CD4-positive, CD25-positive, alpha-beta regulatory T cell (primary cell): ENCODE results near the gene DDX20. TPM values are rescaled to one million over a fixed set of nuclear protein-coding genes. Genes with fewer than 3 reads are reported as not detected.

Experiments used
- ATAC-seq, 2 donors: fragments of 150-1000 bp; cut with Tn5 transposase; one replicate each; pipeline ENCODE4 v1.10.0; 2021; ENCODE audit warnings: low read depth in 2 of 2, moderate number of reproducible peaks in 2 of 2, moderate library complexity in 1 of 2
- DNase-seq, 3 donors: peaks; one replicate each; pipeline versions ENCODE4 v3.0.0 to v3.0.0-alpha.2; 2012 to 2022; ENCODE audit warnings: mixed read lengths in 1 of 3
- H3K27ac ChIP-seq: one replicate; pipeline ENCODE4 v1.7.0; 2013; ENCODE audit warnings: mild to moderate bottlenecking, low read length; ENCODE audit not compliant: insufficient read depth, poor library complexity, severe bottlenecking
- H3K27me3 ChIP-seq: one replicate; pipeline ENCODE4 v1.7.0; 2013; ENCODE audit warnings: low read length; ENCODE audit not compliant: control insufficient read depth, insufficient read depth
- H3K36me3 ChIP-seq: one replicate; pipeline ENCODE4 v1.7.0; 2013; ENCODE audit warnings: mild to moderate bottlenecking, low read length, moderate library complexity; ENCODE audit not compliant: control insufficient read depth, insufficient read depth
- H3K4me1 ChIP-seq: 2 replicates; pipeline ENCODE4 v1.7.0; 2013; ENCODE audit warnings: mild to moderate bottlenecking, low read length; ENCODE audit not compliant: insufficient read depth, control insufficient read depth, poor library complexity, severe bottlenecking
- H3K4me3 ChIP-seq: one replicate; pipeline ENCODE4 v1.7.0; 2013; ENCODE audit warnings: low read depth, mild to moderate bottlenecking, low read length, moderate library complexity
- H3K9me3 ChIP-seq, 2 experiments: 1 replicate in 1 of 2; 2 replicates in 1 of 2; pipeline ENCODE4 v1.7.0; 2013; ENCODE audit warnings: low read length in 2 of 2, mild to moderate bottlenecking in 1 of 2, moderate library complexity in 1 of 2; ENCODE audit not compliant: control insufficient read depth in 2 of 2
- H3K27ac Mint-ChIP-seq, 3 donors: one replicate each; pipeline ENCODE4 v1.8.0; 2020 to 2022; ENCODE audit warnings: mild to moderate bottlenecking in 3 of 3, mixed read lengths in 3 of 3, moderate library complexity in 2 of 3
- H3K27me3 Mint-ChIP-seq: one replicate; pipeline ENCODE4 v1.8.0; 2022; ENCODE audit warnings: mild to moderate bottlenecking, mixed read lengths
- H3K36me3 Mint-ChIP-seq: one replicate; pipeline ENCODE4 v1.8.0; 2020; ENCODE audit warnings: mixed read lengths
- H3K4me1 Mint-ChIP-seq, 4 donors: one replicate each; pipeline ENCODE4 v1.8.0; 2020 to 2022; ENCODE audit warnings: mixed read lengths in 4 of 4, mild to moderate bottlenecking in 1 of 4
- H3K4me3 Mint-ChIP-seq, 4 donors: one replicate each; pipeline ENCODE4 v1.8.0; 2020 to 2022; ENCODE audit warnings: mild to moderate bottlenecking in 4 of 4, mixed read lengths in 4 of 4, moderate library complexity in 3 of 4
- H3K9me3 Mint-ChIP-seq, 7 donors: one replicate each; pipeline ENCODE4 v1.8.0; 2020 to 2022; ENCODE audit warnings: mixed read lengths in 7 of 7, mild to moderate bottlenecking in 3 of 7, moderate library complexity in 2 of 7
- polyA plus RNA-seq, 4 donors: library from polyadenylated mRNA; unstranded; fragments of 300-500 nt; fragmentation: Illumina TruSeq; gene quantifications; one replicate each; pipeline ENCODE4 v1.2.3, GENCODE V29; 2021
- total RNA-seq: library from RNA; stranded (reverse); gene quantifications from one replicate; pipeline ENCODE4 v1.2.3, GENCODE V29; 2022

The DDX20 gene
- total and polyA plus RNA-seq, 5 donors from 2014 or later: 9.6 to 18.8 (median 15.0) TPM

GRCh38 chr1:111734426-111734825, 21.3 kb upstream of the DDX20 start:
- Histone ChIP-seq H3K4me3 (no peak overlapping the region), H3K27me3 (peaks cover 18% of the 10 kb centered on the region), H3K9me3 (no peaks in the 10 kb centered on the region), H3K4me1 (peaks cover 18% of the 10 kb centered on the region), H3K36me3 (no peaks in the 10 kb centered on the region), H3K27ac (no peak overlapping the region)
- no peak for ATAC-seq
- Mint-ChIP-seq H3K36me3 (no peaks in the 10 kb centered on the region), H3K9me3 (no peaks in the 10 kb centered on the region), H3K27ac (no peak overlapping the region), H3K27me3 (peaks cover 10% of the 10 kb centered on the region), H3K4me3 (no peak overlapping the region), H3K4me1 (peaks cover 0 to 15% (median 6%) of the 10 kb centered on the region in 4 donors)
- DNase-seq: no peak

GRCh38 chr1:111734856-111735255, 20.8 kb upstream of the DDX20 start:
- peaks cover 23% of the 10 kb centered on the region for H3K4me1 ChIP-seq
- peaks cover 0 to 17% (median 9%) of the 10 kb centered on the region in 4 donors for H3K4me1 Mint-ChIP-seq
- H3K4me3 Mint-ChIP-seq: no peak overlapping the region

GRCh38 chr1:111735321-111735720, 20.4 kb upstream of the DDX20 start:
- Histone ChIP-seq H3K27ac (no peak overlapping the region), H3K4me3 (no peak overlapping the region), H3K36me3 (no peaks in the 10 kb centered on the region), H3K4me1 (peaks cover 27% of the 10 kb centered on the region), H3K27me3 (peaks cover 18% of the 10 kb centered on the region), H3K9me3 (no peaks in the 10 kb centered on the region)
- Mint-ChIP-seq H3K27ac (no peak overlapping the region), H3K27me3 (peaks cover 17% of the 10 kb centered on the region), H3K9me3 (no peaks in the 10 kb centered on the region), H3K36me3 (no peaks in the 10 kb centered on the region), H3K4me3 (no peak overlapping the region), H3K4me1 (peaks cover 0 to 20% (median 10%) of the 10 kb centered on the region in 4 donors)
- DNase-seq (no peak), ATAC-seq (no peak)

More at GRCh38 chr1:111734856-111735255, 20.8 kb upstream of the DDX20 start:
- no peaks in the 10 kb centered on the region for H3K9me3 Mint-ChIP-seq
- H3K36me3 ChIP-seq: no peaks in the 10 kb centered on the region
- H3K36me3 Mint-ChIP-seq: no peaks in the 10 kb centered on the region
- peaks cover 18% of the 10 kb centered on the region for H3K27me3 ChIP-seq
- DNase-seq (no peak), ATAC-seq (no peak)
- H3K27me3 Mint-ChIP-seq: peaks cover 12% of the 10 kb centered on the region
- H3K9me3 ChIP-seq: no peaks in the 10 kb centered on the region
- H3K27ac ChIP-seq: no peak overlapping the region
- no peak overlapping the region for H3K4me3 ChIP-seq
- no peak overlapping the region for H3K27ac Mint-ChIP-seq

- Histone ChIP-seq H3K9me3 (no peaks in the 10 kb centered on the region), H3K4me1 (peaks cover 31% of the 10 kb centered on the region), H3K36me3 (no peaks in the 10 kb centered on the region), H3K27ac (no peak overlapping the region), H3K4me3 (no peak overlapping the region), H3K27me3 (peaks cover 20% of the 10 kb centered on the region)
- Mint-ChIP-seq H3K4me3 (no peak overlapping the region), H3K27me3 (peaks cover 24% of the 10 kb centered on the region), H3K9me3 (peaks cover 0 to 2% (median 0%) of the 10 kb centered on the region in 7 donors), H3K4me1 (peaks cover 0 to 25% (median 13%) of the 10 kb centered on the region in 4 donors), H3K27ac (no peak overlapping the region), H3K36me3 (no peaks in the 10 kb centered on the region)
- no peak for ATAC-seq
- DNase-seq: no peak
These were observed 19.7 kb upstream of the DDX20 start for GRCh38 chr1:111735858-111736544.

GRCh38 chr1:111736548-111737215, 19.0 kb upstream of the DDX20 start:
- Mint-ChIP-seq H3K27me3 (peaks cover 31% of the 10 kb centered on the region), H3K4me1 (peaks cover 0 to 25% (median 14%) of the 10 kb centered on the region in 4 donors), H3K27ac (no peak overlapping the region), H3K9me3 (peaks cover 0 to 2% (median 0%) of the 10 kb centered on the region in 7 donors), H3K36me3 (no peaks in the 10 kb centered on the region), H3K4me3 (peak overlapping the region in 2 of 4 donors; percentile 52 to 91)
- H3K36me3 ChIP-seq: no peaks in the 10 kb centered on the region
- no peak overlapping the region for H3K27ac ChIP-seq
- H3K9me3 ChIP-seq: no peaks in the 10 kb centered on the region
- DNase-seq (no peak), ATAC-seq (no peak)
- H3K27me3 ChIP-seq: peaks cover 23% of the 10 kb centered on the region
- H3K4me3 ChIP-seq: no peak overlapping the region
- H3K4me1 ChIP-seq: peaks cover 31% of the 10 kb centered on the region

- Mint-ChIP-seq H3K27ac (peak overlapping the region in 2 of 3 donors; percentile 47 to 72), H3K4me1 (peaks cover 0 to 25% (median 14%) of the 10 kb centered on the region in 4 donors), H3K36me3 (no peaks in the 10 kb centered on the region), H3K27me3 (peaks cover 29% of the 10 kb centered on the region), H3K4me3 (peak overlapping the region; percentile 52 to 91 (median 80)), H3K9me3 (peaks cover 0 to 2% (median 0%) of the 10 kb centered on the region in 7 donors)
- H3K4me3 ChIP-seq: no peak overlapping the region
- ATAC-seq (no peak), DNase-seq (no peak)
- H3K27me3 ChIP-seq: peaks cover 23% of the 10 kb centered on the region
- H3K4me1 ChIP-seq: peaks cover 31% of the 10 kb centered on the region
- no peaks in the 10 kb centered on the region for H3K9me3 ChIP-seq
- no peak overlapping the region for H3K27ac ChIP-seq
- H3K36me3 ChIP-seq: no peaks in the 10 kb centered on the region
These were observed 18.2 kb upstream of the DDX20 start for GRCh38 chr1:111737216-111738132.

- H3K4me1 Mint-ChIP-seq: peaks cover 0 to 25% (median 14%) of the 10 kb centered on the region in 4 donors
- Histone ChIP-seq H3K27me3 (peaks cover 25% of the 10 kb centered on the region), H3K27ac (no peak overlapping the region), H3K36me3 (no peaks in the 10 kb centered on the region), H3K4me1 (peaks cover 31% of the 10 kb centered on the region), H3K9me3 (no peaks in the 10 kb centered on the region), H3K4me3 (no peak overlapping the region)
- peak overlapping the region in 2 of 3 donors; percentile 47 to 72 for H3K27ac Mint-ChIP-seq
- H3K4me3 Mint-ChIP-seq: peak overlapping the region; percentile 53 to 91 (median 80)
- peaks cover 0 to 2% (median 0%) of the 10 kb centered on the region in 7 donors for H3K9me3 Mint-ChIP-seq
- peak in 1 of 3 donors; percentile 42 for DNase-seq
- H3K36me3 Mint-ChIP-seq: no peaks in the 10 kb centered on the region
- H3K27me3 Mint-ChIP-seq: peaks cover 31% of the 10 kb centered on the region
- ATAC-seq: peak in 1 of 2 donors; percentile 2
These were observed 17.6 kb upstream of the DDX20 start for GRCh38 chr1:111738133-111738435.
